ENCODE data around the gene HDLBP.

The HDLBP gene

DNA sequence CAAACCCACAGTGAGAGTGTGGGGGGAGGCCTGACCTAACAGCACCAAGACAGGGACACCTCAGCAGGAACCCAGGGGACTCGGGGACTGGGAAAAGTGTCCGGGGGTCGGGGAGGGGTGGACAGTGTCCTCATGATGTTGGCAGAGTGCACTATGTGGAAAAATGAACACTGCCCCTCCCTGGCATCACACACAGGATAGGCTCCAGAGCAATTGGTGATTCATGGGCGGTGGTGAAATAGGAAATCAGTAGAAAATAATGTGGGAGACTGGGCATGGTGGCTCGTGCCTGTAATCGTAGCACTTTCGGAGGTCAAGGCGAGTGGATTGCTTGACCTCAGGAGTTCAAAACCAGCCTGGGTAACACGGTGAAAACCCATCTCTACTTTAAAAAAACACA is 130.6 kb downstream of the HDLBP start:
- Mint-ChIP-seq H3K9me3 (no peaks in the 10 kb centered on the region), H3K27ac (no peak overlapping the region), H3K4me3 (no peak overlapping the region), H3K36me3 (ENCODE audit: low read depth) (no peaks in the 10 kb centered on the region), H3K4me1 (peaks cover 29% of the 10 kb centered on the region), H3K27me3 (ENCODE audit: low read depth, poor library complexity) (no peaks in the 10 kb centered on the region)
- TF ChIP-seq, protein P1, sequence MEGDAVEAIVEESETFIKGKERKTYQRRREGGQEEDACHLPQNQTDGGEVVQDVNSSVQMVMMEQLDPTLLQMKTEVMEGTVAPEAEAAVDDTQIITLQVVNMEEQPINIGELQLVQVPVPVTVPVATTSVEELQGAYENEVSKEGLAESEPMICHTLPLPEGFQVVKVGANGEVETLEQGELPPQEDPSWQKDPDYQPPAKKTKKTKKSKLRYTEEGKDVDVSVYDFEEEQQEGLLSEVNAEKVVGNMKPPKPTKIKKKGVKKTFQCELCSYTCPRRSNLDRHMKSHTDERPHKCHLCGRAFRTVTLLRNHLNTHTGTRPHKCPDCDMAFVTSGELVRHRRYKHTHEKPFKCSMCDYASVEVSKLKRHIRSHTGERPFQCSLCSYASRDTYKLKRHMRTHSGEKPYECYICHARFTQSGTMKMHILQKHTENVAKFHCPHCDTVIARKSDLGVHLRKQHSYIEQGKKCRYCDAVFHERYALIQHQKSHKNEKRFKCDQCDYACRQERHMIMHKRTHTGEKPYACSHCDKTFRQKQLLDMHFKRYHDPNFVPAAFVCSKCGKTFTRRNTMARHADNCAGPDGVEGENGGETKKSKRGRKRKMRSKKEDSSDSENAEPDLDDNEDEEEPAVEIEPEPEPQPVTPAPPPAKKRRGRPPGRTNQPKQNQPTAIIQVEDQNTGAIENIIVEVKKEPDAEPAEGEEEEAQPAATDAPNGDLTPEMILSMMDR (IDR thresholded peaks at IDR 0.05), result no peak
- DNase-seq, result no peak

DNA sequence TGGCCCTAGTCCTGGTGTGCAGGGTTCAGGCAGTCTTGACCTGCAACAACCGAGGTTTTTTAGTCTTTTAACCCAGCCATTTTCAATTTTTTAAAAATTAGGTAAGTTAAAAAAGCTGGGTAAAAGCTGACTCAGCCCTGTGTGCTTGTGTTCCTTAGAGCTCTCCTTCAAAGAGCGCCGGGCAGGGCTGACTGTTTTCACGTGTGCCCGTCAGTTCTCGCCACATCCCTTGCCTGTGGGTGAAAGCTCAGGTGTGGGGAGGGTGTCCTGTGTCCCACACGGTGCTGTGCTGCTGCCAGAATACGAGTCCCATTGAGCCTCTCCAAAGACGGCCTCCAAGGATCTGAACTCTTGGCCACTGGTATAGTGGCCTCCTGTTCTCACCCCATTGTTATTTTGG is 132.3 kb downstream of the HDLBP start:
- H3K4me3 Mint-ChIP-seq, result no peak overlapping the region
- H3K4me1 Mint-ChIP-seq, result peaks cover 27% of the 10 kb centered on the region
- peaks cover 8% of the 10 kb centered on the region for H3K36me3 Mint-ChIP-seq (ENCODE audit: low read depth)
- no peaks in the 10 kb centered on the region for H3K27me3 Mint-ChIP-seq (ENCODE audit: low read depth, poor library complexity)
- no peaks in the 10 kb centered on the region for H3K9me3 Mint-ChIP-seq
- no peak overlapping the region for H3K27ac Mint-ChIP-seq
- TF ChIP-seq, protein P1 (IDR thresholded peaks at IDR 0.05), result no peak
- no peak for DNase-seq

DNA sequence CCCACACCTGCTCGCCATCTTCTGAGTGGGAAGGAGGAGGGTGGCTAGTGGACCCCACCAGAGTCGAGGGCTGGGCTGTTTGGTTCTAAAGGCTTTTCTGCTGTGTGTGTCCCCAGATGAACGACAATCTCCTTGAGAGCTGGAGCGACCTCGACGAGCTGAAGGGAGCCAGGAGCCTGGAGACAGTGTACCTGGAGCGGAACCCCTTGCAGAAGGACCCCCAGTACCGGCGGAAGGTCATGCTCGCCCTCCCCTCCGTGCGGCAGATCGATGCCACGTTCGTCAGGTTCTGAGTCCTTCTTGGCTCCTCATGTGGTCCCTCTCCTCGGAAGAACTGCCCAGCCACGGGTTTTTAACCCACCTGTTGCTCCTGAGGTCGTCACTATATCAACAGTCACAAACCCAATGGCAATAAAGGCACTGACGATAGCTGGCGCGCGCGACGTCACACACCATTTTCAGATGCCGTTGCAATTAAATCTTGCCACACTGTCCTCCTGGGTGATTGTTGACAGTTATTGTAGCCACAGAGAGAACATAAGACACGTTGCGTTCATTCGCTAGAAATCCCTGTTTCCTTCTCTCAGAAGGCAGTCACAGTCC is 132.8 kb downstream of the HDLBP start:
- H3K36me3 Mint-ChIP-seq (ENCODE audit: low read depth), result peaks cover 8% of the 10 kb centered on the region
- TF ChIP-seq, protein P1 (IDR thresholded peaks at IDR 0.05), result no peak
- H3K27ac Mint-ChIP-seq, result no peak overlapping the region
- no peak overlapping the region for H3K4me3 Mint-ChIP-seq
- peaks cover 22% of the 10 kb centered on the region for H3K4me1 Mint-ChIP-seq
- no peaks in the 10 kb centered on the region for H3K27me3 Mint-ChIP-seq (ENCODE audit: low read depth, poor library complexity)
- no peak for DNase-seq
- H3K9me3 Mint-ChIP-seq, result no peaks in the 10 kb centered on the region

DNA sequence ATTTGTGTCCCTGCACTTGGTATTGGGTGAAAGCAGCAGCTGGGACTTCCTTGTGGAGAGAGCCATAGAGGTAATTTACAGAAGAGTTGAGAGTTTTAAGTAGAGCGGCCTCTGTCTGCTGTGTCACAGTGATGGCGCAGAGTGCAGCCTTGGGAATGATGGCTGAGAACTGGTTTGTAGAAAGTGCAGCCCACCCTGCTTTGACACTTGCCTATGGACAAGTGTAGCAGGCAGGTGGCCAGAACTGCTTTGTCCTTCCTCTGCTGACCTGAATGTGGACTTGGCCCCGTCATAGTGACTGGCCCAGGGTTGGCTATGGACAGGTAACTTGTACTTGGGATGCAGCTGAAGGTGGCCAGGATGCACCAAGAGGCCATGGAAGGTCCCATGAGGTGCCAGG is 133.3 kb downstream of the HDLBP start:
- no peak for DNase-seq
- Mint-ChIP-seq H3K36me3 (ENCODE audit: low read depth) (peaks cover 8% of the 10 kb centered on the region), H3K9me3 (no peaks in the 10 kb centered on the region), H3K4me3 (no peak overlapping the region), H3K4me1 (peaks cover 20% of the 10 kb centered on the region), H3K27me3 (ENCODE audit: low read depth, poor library complexity) (no peaks in the 10 kb centered on the region), H3K27ac (no peak overlapping the region)
- TF ChIP-seq, protein P1 (IDR thresholded peaks at IDR 0.05), result no peak

DNA sequence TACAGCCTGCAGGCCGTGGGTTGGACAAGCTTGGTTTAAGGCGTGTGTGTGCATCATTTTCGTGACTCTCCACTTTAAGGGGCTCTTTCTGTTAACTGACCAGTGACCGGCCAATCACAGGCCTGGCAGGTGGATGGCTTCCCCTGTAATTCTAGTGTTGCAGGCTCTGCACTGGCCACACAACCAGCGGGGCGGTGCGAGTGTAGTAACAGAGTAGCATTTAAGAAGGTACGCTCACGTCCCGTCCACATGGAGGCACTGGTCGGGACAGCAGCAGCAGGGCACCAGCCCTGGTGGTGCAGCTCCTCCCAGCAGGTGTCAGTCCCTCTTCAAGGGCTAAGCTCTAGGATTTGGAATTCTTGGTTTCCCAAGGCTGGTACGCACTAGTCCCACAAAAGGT is 135.0 kb downstream of the HDLBP start:
- Mint-ChIP-seq H3K36me3 (ENCODE audit: low read depth) (peaks cover 8% of the 10 kb centered on the region), H3K27ac (no peak overlapping the region), H3K4me3 (no peak overlapping the region), H3K4me1 (peaks cover 7% of the 10 kb centered on the region), H3K9me3 (no peaks in the 10 kb centered on the region), H3K27me3 (ENCODE audit: low read depth, poor library complexity) (no peaks in the 10 kb centered on the region)
- no peak for DNase-seq
- TF ChIP-seq, protein P1 (IDR thresholded peaks at IDR 0.05), result no peak

DNA sequence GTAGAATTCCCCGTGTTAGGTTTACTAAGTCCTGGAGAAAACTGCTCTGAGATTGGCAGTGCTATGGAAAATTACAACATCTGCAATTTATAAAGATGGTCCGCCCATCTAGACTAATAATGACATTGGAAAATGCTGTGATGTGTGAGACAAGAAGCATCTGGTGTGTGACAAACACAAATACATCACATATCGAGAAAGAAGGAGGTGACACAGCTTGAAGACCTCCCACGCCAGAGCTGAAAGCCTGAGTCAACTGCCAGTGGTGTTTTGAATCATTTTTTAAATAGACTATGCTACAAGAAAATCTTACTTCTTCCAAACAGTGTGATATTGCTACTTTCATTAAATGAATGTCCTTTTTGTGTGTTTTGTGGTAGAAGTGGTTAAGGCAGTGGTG is 135.6 kb downstream of the HDLBP start:
- Mint-ChIP-seq H3K27ac (no peak overlapping the region), H3K9me3 (no peaks in the 10 kb centered on the region), H3K4me1 (peaks cover 7% of the 10 kb centered on the region), H3K27me3 (ENCODE audit: low read depth, poor library complexity) (no peaks in the 10 kb centered on the region), H3K36me3 (ENCODE audit: low read depth) (peaks cover 14% of the 10 kb centered on the region), H3K4me3 (no peak overlapping the region)
- no peak for DNase-seq
- TF ChIP-seq, protein P1 (IDR thresholded peaks at IDR 0.05), result no peak

Measured in nephron progenitor cell (in vitro differentiated cells).